PFSK-1 (cell line): ENCODE measurements around the gene OR6Y1. TPM values are rescaled to one million over a fixed set of nuclear protein-coding genes. Genes with fewer than 3 reads are reported as not detected.

ENCODE experiments used
- FOXP2 ChIP-seq: optimal IDR thresholded peaks from 2 replicates; pipeline ENCODE3; 2011; ENCODE audit warnings: borderline replicate concordance, control low read depth, inconsistent platforms; ENCODE audit not compliant: insufficient read depth; ENCODE audit errors: extremely low read length, extremely low read depth
- POLR2AphosphoS5 ChIP-seq: IDR thresholded peaks from 2 replicates; pipeline ENCODE4 v1.6.1; 2012; ENCODE audit warnings: low read depth, mild to moderate bottlenecking, control low read depth, low read length, moderate library complexity
- SIN3A ChIP-seq: IDR thresholded peaks from 2 replicates; pipeline ENCODE4 v1.6.1; 2012; ENCODE audit warnings: mild to moderate bottlenecking, low read length, moderate library complexity, borderline replicate concordance; ENCODE audit not compliant: insufficient read depth
- TAF1 ChIP-seq: IDR thresholded peaks from 2 replicates; pipeline ENCODE4 v1.6.1; 2012; ENCODE audit warnings: low read length, control low read depth, borderline replicate concordance; ENCODE audit not compliant: insufficient read depth
- polyA plus RNA-seq: library from polyadenylated mRNA; unstranded; fragments of >200 nt; gene quantifications from one replicate; pipeline ENCODE4 v1.2.1, GENCODE V29; 2012; ENCODE audit warnings: low read depth, missing spikeins; ENCODE audit not compliant: insufficient read length
- TF ChIP-seq, protein P1 (sequence below), 2 experiments: IDR thresholded peaks; 2 replicates each; pipeline versions ENCODE4 v1.6.1 to v1.8.0; 2011 to 2012; ENCODE audit warnings: low read depth in 2 of 2, low read length in 2 of 2, control low read depth in 1 of 2, inconsistent platforms in 1 of 2, mild to moderate bottlenecking in 1 of 2, moderate library complexity in 1 of 2; ENCODE audit not compliant: insufficient read depth in 1 of 2

The OR6Y1 gene, protein sequence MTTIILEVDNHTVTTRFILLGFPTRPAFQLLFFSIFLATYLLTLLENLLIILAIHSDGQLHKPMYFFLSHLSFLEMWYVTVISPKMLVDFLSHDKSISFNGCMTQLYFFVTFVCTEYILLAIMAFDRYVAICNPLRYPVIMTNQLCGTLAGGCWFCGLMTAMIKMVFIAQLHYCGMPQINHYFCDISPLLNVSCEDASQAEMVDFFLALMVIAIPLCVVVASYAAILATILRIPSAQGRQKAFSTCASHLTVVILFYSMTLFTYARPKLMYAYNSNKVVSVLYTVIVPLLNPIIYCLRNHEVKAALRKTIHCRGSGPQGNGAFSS
- not detected for polyA plus RNA-seq

DNA sequence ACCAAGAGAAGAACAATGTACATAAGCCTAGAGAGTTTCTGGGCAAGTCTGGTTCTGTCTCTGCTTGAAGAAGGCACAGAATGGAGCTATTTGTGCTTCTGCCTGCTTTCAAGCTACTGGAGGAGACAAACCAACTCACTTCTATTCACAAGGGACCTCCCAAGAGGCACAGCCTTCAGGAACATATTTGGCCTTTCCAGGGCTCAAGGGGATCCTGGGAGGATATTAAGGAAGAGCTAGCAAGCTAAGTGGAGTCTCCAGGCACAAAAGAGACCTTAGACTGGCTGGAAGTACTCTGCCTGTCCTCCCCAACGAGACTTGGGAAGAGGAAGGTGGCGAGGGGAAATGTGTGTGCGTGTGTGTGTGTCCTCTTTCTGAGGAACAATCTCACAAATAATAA lies at the start of gene OR6Y1:
OR6Y1 (minus strand) TSS at position 54 of the 400 bp plus-strand sequence. CDS start 6,300 bp downstream, outside the sequence.
- TF ChIP-seq FOXP2: no peak
- no peak for TF ChIP-seq SIN3A
- TF ChIP-seq, protein P1, sequence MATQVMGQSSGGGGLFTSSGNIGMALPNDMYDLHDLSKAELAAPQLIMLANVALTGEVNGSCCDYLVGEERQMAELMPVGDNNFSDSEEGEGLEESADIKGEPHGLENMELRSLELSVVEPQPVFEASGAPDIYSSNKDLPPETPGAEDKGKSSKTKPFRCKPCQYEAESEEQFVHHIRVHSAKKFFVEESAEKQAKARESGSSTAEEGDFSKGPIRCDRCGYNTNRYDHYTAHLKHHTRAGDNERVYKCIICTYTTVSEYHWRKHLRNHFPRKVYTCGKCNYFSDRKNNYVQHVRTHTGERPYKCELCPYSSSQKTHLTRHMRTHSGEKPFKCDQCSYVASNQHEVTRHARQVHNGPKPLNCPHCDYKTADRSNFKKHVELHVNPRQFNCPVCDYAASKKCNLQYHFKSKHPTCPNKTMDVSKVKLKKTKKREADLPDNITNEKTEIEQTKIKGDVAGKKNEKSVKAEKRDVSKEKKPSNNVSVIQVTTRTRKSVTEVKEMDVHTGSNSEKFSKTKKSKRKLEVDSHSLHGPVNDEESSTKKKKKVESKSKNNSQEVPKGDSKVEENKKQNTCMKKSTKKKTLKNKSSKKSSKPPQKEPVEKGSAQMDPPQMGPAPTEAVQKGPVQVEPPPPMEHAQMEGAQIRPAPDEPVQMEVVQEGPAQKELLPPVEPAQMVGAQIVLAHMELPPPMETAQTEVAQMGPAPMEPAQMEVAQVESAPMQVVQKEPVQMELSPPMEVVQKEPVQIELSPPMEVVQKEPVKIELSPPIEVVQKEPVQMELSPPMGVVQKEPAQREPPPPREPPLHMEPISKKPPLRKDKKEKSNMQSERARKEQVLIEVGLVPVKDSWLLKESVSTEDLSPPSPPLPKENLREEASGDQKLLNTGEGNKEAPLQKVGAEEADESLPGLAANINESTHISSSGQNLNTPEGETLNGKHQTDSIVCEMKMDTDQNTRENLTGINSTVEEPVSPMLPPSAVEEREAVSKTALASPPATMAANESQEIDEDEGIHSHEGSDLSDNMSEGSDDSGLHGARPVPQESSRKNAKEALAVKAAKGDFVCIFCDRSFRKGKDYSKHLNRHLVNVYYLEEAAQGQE (IDR thresholded peaks at IDR 0.05; ENCODE audit: insufficient read depth in 1 of 2, low read depth in 2 of 2, low read length in 2 of 2): no peak
- no peak for TF ChIP-seq TAF1
- no peak for TF ChIP-seq POLR2AphosphoS5

DNA sequence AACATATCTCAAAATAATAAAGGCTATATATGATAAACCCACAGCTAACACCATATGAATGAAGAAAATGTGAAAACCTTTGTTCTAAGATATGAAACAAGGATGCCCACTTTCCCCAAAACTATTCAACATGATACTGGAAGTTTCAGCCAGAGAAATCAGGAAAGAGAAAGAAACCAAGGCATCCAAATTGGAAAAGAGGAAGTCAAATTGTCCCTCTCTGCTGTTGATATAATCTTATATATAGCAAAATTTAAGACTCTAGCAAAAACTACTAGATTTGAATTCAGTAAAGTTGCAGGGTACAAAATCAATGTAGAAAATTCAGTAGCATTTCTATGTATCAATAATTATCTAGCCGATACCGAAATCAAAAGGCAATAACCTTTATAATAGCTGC lies 46.5 kb upstream of the OR6Y1 start:
- TF ChIP-seq SIN3A (no peak), FOXP2 (no peak), POLR2AphosphoS5 (no peak), TAF1 (no peak)
- TF ChIP-seq, protein P1 (IDR thresholded peaks at IDR 0.05; ENCODE audit: insufficient read depth in 1 of 2, low read depth in 2 of 2, low read length in 2 of 2): no peak

DNA sequence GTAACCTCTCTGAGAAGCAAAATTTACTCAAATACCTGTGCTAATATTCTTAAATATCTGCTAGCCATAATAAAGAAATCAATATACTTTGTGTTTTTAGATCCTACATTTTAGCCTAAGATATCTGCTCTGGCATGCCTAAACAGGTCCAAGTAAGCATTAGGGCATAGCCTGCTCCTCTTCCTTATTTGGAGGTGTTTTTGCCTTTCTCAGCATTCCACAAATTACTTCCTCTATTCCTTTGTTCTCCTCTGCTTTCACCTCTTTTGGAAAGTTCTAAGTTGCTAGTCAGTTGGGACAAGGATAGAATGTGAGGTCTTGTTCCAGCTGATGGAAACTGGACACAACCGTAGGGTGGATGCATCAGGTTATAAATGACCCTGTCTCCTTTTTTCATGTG lies 32.7 kb upstream of the OR6Y1 start:
- TF ChIP-seq TAF1 (no peak), POLR2AphosphoS5 (no peak), FOXP2 (no peak), SIN3A (no peak)
- TF ChIP-seq, protein P1 (IDR thresholded peaks at IDR 0.05; ENCODE audit: insufficient read depth in 1 of 2, low read depth in 2 of 2, low read length in 2 of 2): no peak

DNA sequence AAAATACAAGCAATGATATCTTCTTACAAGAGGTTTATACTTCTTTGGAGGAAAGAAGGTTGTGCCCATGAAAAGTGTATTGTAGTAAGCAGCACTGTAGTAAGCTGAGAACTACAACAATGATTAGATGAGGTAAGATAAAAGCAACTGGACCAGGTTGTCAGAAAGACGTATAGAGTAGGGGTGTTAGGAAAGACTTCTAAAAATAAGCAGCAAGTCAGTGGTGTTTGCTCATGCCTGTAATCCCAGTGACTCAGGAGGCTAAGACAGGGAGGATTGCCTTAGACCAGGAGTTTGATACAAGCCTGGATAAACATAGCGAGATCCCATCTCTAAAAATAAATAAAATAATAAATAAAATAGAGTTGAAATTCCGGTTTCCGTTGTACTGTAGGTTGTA lies 29.8 kb upstream of the OR6Y1 start:
- no peak for TF ChIP-seq FOXP2
- TF ChIP-seq, protein P1 (IDR thresholded peaks at IDR 0.05; ENCODE audit: insufficient read depth in 1 of 2, low read depth in 2 of 2, low read length in 2 of 2): no peak

DNA sequence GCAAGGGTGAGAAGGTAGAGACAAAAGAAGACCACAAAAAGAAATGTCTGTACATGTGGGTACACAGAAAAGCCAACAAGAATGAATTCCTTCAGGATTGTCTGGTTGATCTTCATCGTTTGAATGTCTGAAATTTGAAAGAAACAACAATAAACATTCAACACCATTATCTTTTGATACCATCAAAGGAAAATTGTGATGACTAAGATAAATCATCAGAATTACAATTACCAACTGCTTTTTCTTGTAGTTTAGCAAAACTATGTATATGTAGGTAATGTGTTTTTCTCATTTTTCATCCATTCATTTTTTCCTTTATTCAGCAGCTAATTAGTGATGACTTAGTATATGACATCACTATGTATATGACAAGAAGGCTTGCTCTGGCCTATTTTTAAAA lies 25.5 kb upstream of the OR6Y1 start, which contains the start of gene OR10X1:
OR10X1 (minus strand) TSS at position 167 of the 400 bp plus-strand sequence; CDS start at position 167, 0 bp downstream.
- TF ChIP-seq POLR2AphosphoS5 (no peak), FOXP2 (no peak), SIN3A (no peak)
- TF ChIP-seq, protein P1 (IDR thresholded peaks at IDR 0.05; ENCODE audit: insufficient read depth in 1 of 2, low read depth in 2 of 2, low read length in 2 of 2): no peak
